Peyer's patch (tissue), 4 donors: Measurements from ENCODE around the gene RFTN1.

Experiments
- POLR2A ChIP-seq, 2 donors: fragments of 450-650 bp; IDR thresholded peaks; one replicate each; pipeline ENCODE4 v1.5.1; 2017; ENCODE audit warnings: antibody characterized with exemption in 2 of 2, mild to moderate bottlenecking in 2 of 2, moderate library complexity in 2 of 2
- TF ChIP-seq, protein P1 (sequence below), 6 experiments: fragments of 450-650 bp in 4 of 6; fragments of 200-600 bp in 2 of 6; sonication (generic) in 1 of 6; IDR thresholded peaks; one replicate each; pipeline ENCODE4 v1.5.1; 2017 to 2019; ENCODE audit warnings: antibody characterized with exemption in 6 of 6, mild to moderate bottlenecking in 3 of 6, moderate library complexity in 1 of 6

DNA sequence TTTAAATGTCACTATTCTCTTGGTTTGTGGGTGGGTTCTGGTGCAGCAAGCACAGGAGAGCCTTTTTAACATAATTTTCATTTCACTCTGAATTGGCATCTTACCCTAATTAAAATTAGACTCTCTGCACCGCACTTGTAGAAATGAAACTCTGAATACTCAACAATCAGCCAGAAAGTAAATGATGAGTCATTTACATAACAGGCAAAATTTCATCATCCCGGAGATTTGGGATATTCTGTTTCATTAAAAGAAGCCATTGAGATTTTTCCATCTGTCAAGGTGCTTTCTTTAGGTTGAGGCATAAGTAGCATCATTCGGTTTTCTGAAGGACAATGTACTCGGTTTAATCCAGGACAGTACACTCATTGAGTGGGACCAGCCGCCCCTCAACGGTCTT is 111.0 kb downstream of the RFTN1 start:
- no peak for TF ChIP-seq POLR2A (IDR thresholded peaks at IDR 0.05)
- TF ChIP-seq, protein P1, sequence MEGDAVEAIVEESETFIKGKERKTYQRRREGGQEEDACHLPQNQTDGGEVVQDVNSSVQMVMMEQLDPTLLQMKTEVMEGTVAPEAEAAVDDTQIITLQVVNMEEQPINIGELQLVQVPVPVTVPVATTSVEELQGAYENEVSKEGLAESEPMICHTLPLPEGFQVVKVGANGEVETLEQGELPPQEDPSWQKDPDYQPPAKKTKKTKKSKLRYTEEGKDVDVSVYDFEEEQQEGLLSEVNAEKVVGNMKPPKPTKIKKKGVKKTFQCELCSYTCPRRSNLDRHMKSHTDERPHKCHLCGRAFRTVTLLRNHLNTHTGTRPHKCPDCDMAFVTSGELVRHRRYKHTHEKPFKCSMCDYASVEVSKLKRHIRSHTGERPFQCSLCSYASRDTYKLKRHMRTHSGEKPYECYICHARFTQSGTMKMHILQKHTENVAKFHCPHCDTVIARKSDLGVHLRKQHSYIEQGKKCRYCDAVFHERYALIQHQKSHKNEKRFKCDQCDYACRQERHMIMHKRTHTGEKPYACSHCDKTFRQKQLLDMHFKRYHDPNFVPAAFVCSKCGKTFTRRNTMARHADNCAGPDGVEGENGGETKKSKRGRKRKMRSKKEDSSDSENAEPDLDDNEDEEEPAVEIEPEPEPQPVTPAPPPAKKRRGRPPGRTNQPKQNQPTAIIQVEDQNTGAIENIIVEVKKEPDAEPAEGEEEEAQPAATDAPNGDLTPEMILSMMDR (IDR thresholded peaks at IDR 0.05), result no peak
